Esophagus squamous epithelium (tissue), 5 donors: Measurements from ENCODE around the gene TRAM2. TPM values are rescaled to one million over a fixed set of nuclear protein-coding genes. Genes with fewer than 3 reads are reported as not detected.
A peak's percentile ranks its signal among the peaks of the same experiment; 100 is the strongest.

Source experiments
- DNase-seq: peaks from one replicate; lab custom pipeline; 2025; lab: John Stamatoyannopoulos, UW
- H3K27ac ChIP-seq, 4 donors: fragments of 200-600 bp; sonication (generic); one replicate each; pipeline ENCODE4 v1.5.1; 2016 to 2019; ENCODE audit warnings: mild to moderate bottlenecking in 1 of 4
- H3K27me3 ChIP-seq, 4 donors: fragments of 200-600 bp; sonication (generic); 1 replicate in 3 of 4; 2 replicates in 1 of 4; pipeline versions ENCODE4 v1.5.1 to v1.6.0; 2017 to 2021; ENCODE audit warnings: antibody characterized with exemption in 1 of 4
- H3K36me3 ChIP-seq, 3 donors: fragments of 200-600 bp; sonication (generic); one replicate each; pipeline ENCODE4 v1.5.1; 2016 to 2019
- H3K4me1 ChIP-seq, 3 donors: fragments of 200-600 bp; sonication (generic); one replicate each; pipeline ENCODE4 v1.5.1; 2017 to 2019
- H3K4me3 ChIP-seq, 4 donors: fragments of 200-600 bp; sonication (generic); 1 replicate in 3 of 4; 2 replicates in 1 of 4; pipeline ENCODE4 v1.5.1; 2016 to 2019; ENCODE audit warnings: mild to moderate bottlenecking in 2 of 4, moderate library complexity in 1 of 4
- H3K9me3 ChIP-seq, 3 donors: fragments of 200-600 bp; sonication (generic); one replicate each; pipeline ENCODE4 v1.5.1; 2016 to 2019
- POLR2A ChIP-seq, 4 donors: fragments of 450-650 bp; IDR thresholded peaks; one replicate each; pipeline ENCODE4 v1.6.1; 2017; ENCODE audit warnings: antibody characterized with exemption in 4 of 4, mild to moderate bottlenecking in 4 of 4, moderate library complexity in 3 of 4
- WGBS, 2 donors: methylation state at CpG; one replicate each; pipeline ENCODE4 v1.1.5; 2018; 5-methylcytosine and 5-hydroxymethylcytosine counted together
- intact Hi-C: fragments of 100-400 bp; cut with DNase I; formaldehyde crosslinking; loops from one replicate; pipeline ENCODE4 v1.15.0; 2022
- total RNA-seq, 4 donors: library from RNA; depleted of rRNA; stranded (reverse); fragments of >200 nt; gene quantifications; one replicate each; pipeline ENCODE4 v1.1.0, GENCODE V29; 2016
- TF ChIP-seq, protein P1 (sequence below), 6 experiments: fragments of 450-650 bp in 4 of 6; fragments of 200-600 bp in 2 of 6; sonication (generic) in 2 of 6; IDR thresholded peaks; one replicate each; pipeline ENCODE4 v1.5.1; 2016 to 2019; ENCODE audit warnings: antibody characterized with exemption in 6 of 6, mild to moderate bottlenecking in 4 of 6, moderate library complexity in 4 of 6
- donor health status: DM: yes; HTN: yes; CAD: no.

TRAM2 gene, protein sequence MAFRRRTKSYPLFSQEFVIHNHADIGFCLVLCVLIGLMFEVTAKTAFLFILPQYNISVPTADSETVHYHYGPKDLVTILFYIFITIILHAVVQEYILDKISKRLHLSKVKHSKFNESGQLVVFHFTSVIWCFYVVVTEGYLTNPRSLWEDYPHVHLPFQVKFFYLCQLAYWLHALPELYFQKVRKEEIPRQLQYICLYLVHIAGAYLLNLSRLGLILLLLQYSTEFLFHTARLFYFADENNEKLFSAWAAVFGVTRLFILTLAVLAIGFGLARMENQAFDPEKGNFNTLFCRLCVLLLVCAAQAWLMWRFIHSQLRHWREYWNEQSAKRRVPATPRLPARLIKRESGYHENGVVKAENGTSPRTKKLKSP
- total RNA-seq = 1 to 10 TPM; 2.3 to 8.6 (median 5.3) TPM

DNA sequence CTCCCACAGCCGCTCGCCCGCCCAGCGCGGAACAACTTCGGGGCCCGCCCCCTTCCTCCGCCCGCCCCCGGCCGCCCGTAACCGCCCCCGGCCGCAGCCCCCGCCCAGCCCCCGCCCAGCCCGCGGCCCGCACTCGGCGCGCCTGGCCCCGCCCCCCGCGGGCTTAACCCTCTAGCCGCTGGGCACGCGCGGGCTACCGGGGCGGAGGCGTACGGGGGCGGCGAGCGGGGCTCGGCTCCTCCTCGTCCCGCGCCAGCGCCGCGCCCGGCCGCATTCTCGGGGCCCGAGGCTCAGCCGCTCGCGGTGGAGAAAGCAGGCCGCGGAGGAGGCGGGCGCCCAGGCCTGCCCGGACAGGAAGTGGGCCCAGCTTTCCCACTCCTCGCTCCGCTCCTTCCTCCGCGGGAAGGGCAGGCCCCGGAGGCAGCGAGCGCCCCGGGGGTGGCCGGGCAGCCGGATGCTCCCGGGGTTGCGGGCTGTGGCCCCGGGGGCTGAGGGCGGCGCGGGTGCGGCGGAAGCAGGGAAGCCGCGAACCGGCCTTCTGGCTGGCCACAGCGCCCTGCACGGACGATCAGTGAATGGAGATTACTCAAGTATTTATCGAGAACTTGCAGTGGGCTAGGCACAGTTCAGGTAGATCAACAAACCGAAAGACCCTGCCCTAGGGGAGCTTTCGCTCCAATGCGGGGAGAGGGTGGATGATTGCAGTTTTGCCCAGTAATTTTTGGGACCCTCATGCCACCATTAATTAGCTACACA is at the start of gene TRAM2:
TSS of gene TRAM2 (minus strand) at position 39 of the 756 bp plus-strand sequence. CDS start 145 bp downstream, outside the sequence.
- WGBS, 2 donors = 0 to 4% methylated on average over 3 to 7 of the region's 84 CpGs
- peak in 2 of 4 donors; percentile 60 to 74 for TF ChIP-seq POLR2A (IDR thresholded peaks at IDR 0.05)
- TF ChIP-seq, protein P1, sequence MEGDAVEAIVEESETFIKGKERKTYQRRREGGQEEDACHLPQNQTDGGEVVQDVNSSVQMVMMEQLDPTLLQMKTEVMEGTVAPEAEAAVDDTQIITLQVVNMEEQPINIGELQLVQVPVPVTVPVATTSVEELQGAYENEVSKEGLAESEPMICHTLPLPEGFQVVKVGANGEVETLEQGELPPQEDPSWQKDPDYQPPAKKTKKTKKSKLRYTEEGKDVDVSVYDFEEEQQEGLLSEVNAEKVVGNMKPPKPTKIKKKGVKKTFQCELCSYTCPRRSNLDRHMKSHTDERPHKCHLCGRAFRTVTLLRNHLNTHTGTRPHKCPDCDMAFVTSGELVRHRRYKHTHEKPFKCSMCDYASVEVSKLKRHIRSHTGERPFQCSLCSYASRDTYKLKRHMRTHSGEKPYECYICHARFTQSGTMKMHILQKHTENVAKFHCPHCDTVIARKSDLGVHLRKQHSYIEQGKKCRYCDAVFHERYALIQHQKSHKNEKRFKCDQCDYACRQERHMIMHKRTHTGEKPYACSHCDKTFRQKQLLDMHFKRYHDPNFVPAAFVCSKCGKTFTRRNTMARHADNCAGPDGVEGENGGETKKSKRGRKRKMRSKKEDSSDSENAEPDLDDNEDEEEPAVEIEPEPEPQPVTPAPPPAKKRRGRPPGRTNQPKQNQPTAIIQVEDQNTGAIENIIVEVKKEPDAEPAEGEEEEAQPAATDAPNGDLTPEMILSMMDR (IDR thresholded peaks at IDR 0.05) = peak in 1 of 6 experiments; percentile 21
- Histone ChIP-seq H3K27ac (peak within 1 kb of the TSS; percentile 88 to 100 (median 98)), H3K4me3 (peak within 1 kb of the TSS; percentile 72 to 91 (median 86)), H3K9me3 (no peaks in the 10 kb centered on the region), H3K4me1 (peaks cover 0 to 58% (median 37%) of the 10 kb centered on the region in 3 donors), H3K27me3 (no peaks in the 10 kb centered on the region), H3K36me3 (no peaks in the 10 kb centered on the region)
- intact Hi-C loops = loop anchor here (5.0 kb wide), 1 partner anchor 75 kb away; no protein-coding TSS in a partner anchor
- peak; percentile 27 for DNase-seq

- Histone ChIP-seq H3K27me3 (no peaks in the 10 kb centered on the region), H3K27ac (no peak overlapping the region), H3K4me1 (no peaks in the 10 kb centered on the region), H3K9me3 (no peaks in the 10 kb centered on the region), H3K36me3 (no peaks in the 10 kb centered on the region), H3K4me3 (no peak overlapping the region)
- DNase-seq = no peak
- no peak for TF ChIP-seq POLR2A (IDR thresholded peaks at IDR 0.05)
- TF ChIP-seq, protein P1 (IDR thresholded peaks at IDR 0.05) = no peak
- 59 to 76% methylated on average over 2 of the region's 2 CpGs for WGBS, 2 donors
- intact Hi-C loops = no loop called here
Observed at GRCh38 chr6:52622810-52623209, 46.0 kb upstream of the TRAM2 start.

- H3K9me3 ChIP-seq = no peaks in the 10 kb centered on the region
- 59 to 77% methylated on average over 1 of the region's 1 CpG for WGBS, 2 donors
- no peak overlapping the region for H3K27ac ChIP-seq
- no peak overlapping the region for H3K4me3 ChIP-seq
- H3K36me3 ChIP-seq = no peaks in the 10 kb centered on the region
- no peak for TF ChIP-seq POLR2A (IDR thresholded peaks at IDR 0.05)
- TF ChIP-seq, protein P1 (IDR thresholded peaks at IDR 0.05) = no peak
- no peaks in the 10 kb centered on the region for H3K4me1 ChIP-seq
- no peaks in the 10 kb centered on the region for H3K27me3 ChIP-seq
- intact Hi-C loops = no loop called here
- no peak for DNase-seq
Observed at GRCh38 chr6:52621631-52622030, 44.8 kb upstream of the TRAM2 start.

DNA sequence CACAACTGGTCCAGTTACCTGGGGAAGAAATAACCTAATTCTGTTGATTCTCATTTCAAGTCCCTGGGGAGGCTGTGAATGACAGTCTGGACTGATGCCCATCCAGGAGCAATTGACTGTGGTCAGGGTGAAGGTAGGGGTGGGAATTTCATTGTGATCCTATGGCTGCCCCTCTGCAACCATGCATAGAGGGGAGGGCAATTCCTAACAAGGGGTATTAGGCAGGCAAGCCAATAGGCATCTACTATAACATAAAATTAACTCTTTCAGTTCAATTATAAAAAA is 44.0 kb upstream of the TRAM2 start:
- DNase-seq = no peak
- Histone ChIP-seq H3K36me3 (no peaks in the 10 kb centered on the region), H3K9me3 (no peaks in the 10 kb centered on the region), H3K4me3 (no peak overlapping the region), H3K27me3 (no peaks in the 10 kb centered on the region), H3K27ac (no peak overlapping the region), H3K4me1 (no peaks in the 10 kb centered on the region)
- TF ChIP-seq, protein P1 (IDR thresholded peaks at IDR 0.05) = no peak
- TF ChIP-seq POLR2A (IDR thresholded peaks at IDR 0.05) = no peak
- intact Hi-C loops = no loop called here
